ENCODE data around the gene HMGCL. TPM values are rescaled to one million over a fixed set of nuclear protein-coding genes. Genes with fewer than 3 reads are reported as not detected.
A peak's percentile ranks its signal among the peaks of the same experiment; 100 is the strongest.

The HMGCL gene
- total and polyA plus RNA-seq, 2 of the 13 experiments (the other 11 are each of a cell fraction or from before 2014, with no cell fraction given): 21.3 to 41.4 TPM

- TF ChIP-seq ZNF512B (CRISPR knock-in tag; IDR thresholded peaks at IDR 0.05; ENCODE audit: borderline replicate concordance): no peak; the same call in 1 of the 2 replicates
- no peak for TF ChIP-seq ZHX1 (CRISPR knock-in tag; IDR thresholded peaks at IDR 0.05; ENCODE audit: low read depth)
- TF ChIP-seq LBX2 (CRISPR knock-in tag; IDR thresholded peaks at IDR 0.05; ENCODE audit: borderline replicate concordance): no peak; the same call in 1 of the 2 replicates
- peak; percentile 45 for TF ChIP-seq CCAR2 (optimal IDR thresholded peaks at IDR 0.05; ENCODE audit: low read depth, low read length)
- TF ChIP-seq ZBTB39 (CRISPR knock-in tag; IDR thresholded peaks at IDR 0.05): no peak
- no peak for TF ChIP-seq ZNF18 (CRISPR knock-in tag; IDR thresholded peaks at IDR 0.05; ENCODE audit: insufficient replicate concordance)
- TF ChIP-seq ZC3H4 (CRISPR knock-in tag; IDR thresholded peaks at IDR 0.05; ENCODE audit: borderline replicate concordance): no peak
- TF ChIP-seq SIN3A (IDR thresholded peaks at IDR 0.05; ENCODE audit: borderline replicate concordance, low read depth, low read length): peak; percentile 89
- no peak for TF ChIP-seq PAX8 (CRISPR knock-in tag; IDR thresholded peaks at IDR 0.05; ENCODE audit: borderline replicate concordance)
- no peak for TF ChIP-seq ZNF496 (CRISPR knock-in tag; IDR thresholded peaks at IDR 0.05; ENCODE audit: insufficient replicate concordance)
- no peak for TF ChIP-seq RXRB (CRISPR knock-in tag; IDR thresholded peaks at IDR 0.05; ENCODE audit: borderline replicate concordance)
- TF ChIP-seq JUND (CRISPR knock-in tag; IDR thresholded peaks at IDR 0.05): no peak
- TF ChIP-seq GMEB1 (CRISPR knock-in tag; IDR thresholded peaks at IDR 0.05; ENCODE audit: borderline replicate concordance): peak; percentile 90
- TF ChIP-seq ZNF251 (CRISPR knock-in tag; IDR thresholded peaks at IDR 0.05): no peak
- no peak for TF ChIP-seq RFXAP (CRISPR knock-in tag; IDR thresholded peaks at IDR 0.05; ENCODE audit: borderline replicate concordance)
These were observed 24.6 kb downstream of the HMGCL start, which contains the start of gene GALE (continued) for GRCh38 chr1:23800400-23801337.
